COLO829 (cell line): ENCODE results near the gene PITPNM3.

Source experiments
- DNase-seq: peaks from one replicate; pipeline ENCODE4 v3.0.0; 2012; ENCODE audit warnings: low spot score

Gene PITPNM3

DNA sequence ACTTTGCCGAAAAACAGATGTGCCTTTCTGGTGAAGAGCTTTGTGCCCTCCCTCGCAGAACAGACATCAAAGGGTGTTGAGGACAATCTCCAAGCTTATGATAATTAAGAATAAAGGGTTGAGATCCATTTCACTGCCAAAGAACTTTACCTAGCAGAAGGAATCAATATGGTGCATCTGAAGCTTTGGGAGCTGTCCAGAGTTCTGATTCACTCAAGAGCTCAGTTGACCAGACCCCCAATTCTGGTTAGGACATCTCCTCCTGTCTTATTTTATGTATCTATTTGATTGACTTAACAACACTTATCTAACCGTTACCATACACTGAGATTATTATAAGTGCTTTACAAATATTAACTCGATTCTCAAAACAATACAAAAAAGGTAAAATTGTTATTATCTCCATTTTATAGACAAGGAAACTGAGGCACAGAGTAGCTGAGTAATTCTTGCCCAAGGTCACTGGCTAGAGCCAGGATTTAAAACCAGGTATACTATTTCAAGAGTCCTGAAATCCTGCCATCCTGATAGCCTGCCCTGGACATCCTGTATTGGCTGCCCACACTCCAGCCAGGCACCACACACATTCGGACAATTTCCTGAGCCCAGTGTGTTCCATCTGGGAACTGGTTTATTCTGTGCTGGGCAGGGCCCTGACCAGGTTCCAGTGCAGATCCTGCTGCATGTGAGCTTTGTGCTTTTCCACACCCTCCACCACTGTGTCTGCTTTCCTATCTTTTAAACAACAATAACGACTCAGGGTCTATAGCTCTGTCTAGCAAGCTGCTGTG is 29.8 kb downstream of the PITPNM3 start:
- DNase-seq, result no peak

DNA sequence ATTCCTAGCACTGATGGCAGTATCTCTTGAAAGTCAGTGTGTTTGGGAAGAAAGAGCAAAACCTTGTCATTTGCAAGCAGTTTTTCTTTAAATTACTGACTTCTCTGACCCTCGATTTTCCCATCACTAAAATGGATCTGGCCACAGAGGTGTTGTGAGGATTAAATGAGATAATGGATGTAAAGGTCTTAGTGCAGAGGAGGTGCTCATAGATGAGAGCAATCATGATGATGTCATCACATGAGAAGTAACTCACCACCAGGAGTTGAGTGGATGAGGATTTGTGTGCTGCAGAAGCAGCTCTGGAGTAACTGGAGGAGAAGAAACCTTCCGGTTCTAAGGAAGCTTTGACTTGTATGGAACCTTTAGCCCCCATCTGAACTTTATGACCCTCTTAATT is 30.6 kb downstream of the PITPNM3 start:
- DNase-seq, result no peak

DNA sequence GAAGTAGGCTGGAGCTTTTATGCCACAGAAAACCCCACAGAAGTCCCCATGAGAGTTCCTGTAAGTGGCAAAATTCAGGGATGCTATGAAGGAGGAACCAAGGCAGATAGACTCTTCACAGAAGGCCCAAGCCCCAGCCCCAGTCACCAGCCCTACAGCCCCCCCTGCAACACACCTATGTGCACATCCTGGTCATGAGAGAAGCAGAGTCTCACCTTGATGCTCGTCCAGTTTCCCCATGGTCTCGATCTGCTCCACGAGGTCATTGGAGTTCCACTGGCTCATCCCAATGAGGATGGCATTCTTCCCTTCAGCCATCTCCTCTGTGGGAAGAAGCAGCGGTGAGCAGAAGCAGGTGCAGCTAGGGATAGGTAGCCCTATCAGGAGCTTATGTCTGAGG is 31.2 kb downstream of the PITPNM3 start:
- no peak for DNase-seq

DNA sequence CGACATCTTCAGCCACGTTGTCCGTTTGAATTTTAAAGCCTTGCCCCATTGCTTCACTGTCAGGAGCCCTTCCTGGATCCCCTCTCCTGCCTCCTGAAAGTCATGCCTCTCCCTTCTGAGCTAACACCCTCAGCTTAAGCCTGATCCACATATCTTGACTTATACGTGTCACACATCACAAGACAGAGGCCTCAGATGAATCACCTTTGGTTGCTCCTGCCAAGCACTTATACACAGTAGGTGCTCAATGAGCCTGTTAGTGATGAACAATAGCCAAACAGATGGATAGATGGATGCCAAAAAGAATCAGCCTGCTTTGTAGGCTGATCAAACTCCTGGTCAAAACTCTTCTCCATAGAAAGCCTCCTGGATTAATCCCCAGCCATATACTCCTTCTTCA is 31.8 kb downstream of the PITPNM3 start:
- DNase-seq, result no peak

DNA sequence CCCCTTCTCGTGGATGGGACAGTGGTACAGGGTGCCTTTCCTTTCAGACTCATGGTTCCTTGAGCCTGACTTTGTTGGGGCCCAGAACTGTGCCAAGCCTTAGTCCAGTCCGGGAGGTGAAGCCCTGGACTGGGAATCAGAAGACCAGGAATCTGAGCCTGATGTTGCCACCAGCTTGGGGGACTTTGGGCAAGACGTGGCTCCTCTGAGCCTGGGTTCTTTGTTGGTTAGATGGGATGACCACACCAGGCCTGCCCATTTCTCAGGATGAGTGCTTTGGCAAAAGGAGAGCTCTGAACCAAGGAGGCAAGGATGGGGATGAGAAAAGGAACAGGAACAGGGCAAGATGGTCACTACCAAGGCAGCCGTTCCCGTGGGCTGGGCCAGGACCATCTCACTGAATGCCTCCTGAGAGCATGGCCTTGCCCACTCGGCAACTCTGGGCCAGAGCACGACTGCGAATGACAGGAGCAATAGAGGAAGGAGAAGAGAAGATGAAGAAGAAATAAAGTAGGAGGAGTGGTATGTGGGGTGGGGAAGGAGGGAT is 32.5 kb downstream of the PITPNM3 start:
- DNase-seq, result no peak

DNA sequence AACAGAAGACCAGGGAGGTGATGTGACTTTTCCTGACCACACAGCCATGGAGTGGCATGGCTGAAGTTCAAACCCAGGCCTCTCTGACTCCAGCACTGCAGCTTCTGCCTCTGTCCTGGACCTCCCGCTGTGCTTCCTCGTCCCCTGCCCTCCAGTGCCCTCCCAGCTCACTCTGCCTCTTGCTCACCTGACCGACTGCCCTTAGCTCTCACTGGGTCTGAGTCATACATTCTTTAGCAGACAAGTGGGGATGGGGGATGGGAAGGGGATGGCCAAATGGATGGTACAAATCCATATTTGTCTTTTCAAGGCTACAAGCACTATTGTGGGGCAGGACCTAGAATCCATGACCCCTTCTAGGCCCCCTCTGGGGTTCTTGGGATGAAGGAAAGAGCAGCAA is 33.0 kb downstream of the PITPNM3 start:
- DNase-seq, result no peak

DNA sequence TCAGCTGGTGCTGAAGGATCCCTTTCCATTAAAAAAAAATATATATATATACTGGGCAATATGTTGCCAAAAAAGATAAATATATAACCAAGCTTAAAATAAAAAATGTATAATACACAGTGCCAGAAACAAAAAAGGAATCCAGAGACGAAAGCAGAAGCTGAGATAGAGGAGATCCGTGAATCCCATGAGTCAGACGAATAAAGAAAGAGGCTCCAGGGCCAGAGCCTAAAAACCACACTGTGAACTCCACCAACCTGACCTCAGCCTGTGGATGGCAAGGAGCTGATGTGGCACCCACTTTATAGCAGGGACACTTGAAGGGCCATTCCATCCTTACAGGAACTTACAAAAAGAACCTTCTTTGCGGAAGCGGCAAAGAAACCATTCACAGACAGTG is 34.8 kb downstream of the PITPNM3 start:
- DNase-seq, result no peak

DNA sequence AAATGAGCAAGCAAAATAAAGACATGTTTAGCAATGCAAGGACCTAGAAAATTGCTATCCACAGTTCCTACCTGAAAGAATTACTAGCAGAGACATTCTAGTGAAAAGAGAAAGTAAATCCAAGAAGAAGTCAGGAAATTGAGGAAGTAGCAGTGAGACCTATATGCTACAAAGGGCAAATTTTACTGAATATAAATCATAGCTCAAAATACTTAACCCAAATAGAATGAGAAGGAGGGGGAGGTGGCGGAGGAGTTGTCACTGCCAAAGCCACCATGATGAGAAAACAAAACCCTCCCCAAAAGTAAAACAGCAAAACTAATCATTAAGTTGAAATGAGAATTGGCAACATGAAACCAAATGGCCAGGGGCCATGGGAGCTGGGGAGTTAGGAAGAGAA is 39.3 kb downstream of the PITPNM3 start:
- DNase-seq, result no peak

DNA sequence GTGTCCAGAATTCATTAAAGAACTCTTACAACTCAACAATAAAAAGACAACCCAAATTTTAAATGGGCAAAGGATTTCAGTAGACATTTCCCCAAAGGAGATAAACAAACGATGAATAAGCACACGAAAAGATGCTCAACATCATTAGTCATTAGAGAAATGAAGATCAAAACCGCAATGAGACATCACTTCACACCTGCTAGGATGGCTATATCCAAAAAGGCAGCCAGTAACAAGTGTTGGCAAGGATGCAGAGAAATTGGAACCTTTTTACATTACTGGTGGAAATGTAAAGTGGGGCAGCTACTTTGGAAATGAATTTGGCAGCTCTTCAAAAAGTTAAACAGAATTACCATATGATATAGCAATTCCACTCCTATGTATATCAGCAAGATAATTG is 42.0 kb downstream of the PITPNM3 start:
- DNase-seq, result no peak

DNA sequence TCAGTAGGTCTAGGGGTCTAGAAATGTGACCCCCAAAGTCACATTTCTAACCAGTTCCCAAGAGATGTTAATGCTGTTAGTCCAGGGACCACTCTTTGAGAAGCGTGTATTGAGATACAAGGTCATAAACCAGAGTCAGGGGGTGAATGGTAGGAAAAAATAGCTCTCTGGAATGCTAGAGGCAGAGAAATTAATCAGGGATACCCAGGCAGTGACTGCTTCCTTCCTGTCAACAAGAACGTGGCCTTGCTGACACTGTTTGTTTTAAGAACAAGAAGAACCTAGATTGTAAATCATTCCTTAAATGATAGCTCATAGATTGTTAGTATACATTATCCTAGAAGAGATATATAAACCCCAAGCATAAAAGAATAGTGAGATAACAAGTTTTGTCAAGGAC is 43.8 kb downstream of the PITPNM3 start:
- no peak for DNase-seq

DNA sequence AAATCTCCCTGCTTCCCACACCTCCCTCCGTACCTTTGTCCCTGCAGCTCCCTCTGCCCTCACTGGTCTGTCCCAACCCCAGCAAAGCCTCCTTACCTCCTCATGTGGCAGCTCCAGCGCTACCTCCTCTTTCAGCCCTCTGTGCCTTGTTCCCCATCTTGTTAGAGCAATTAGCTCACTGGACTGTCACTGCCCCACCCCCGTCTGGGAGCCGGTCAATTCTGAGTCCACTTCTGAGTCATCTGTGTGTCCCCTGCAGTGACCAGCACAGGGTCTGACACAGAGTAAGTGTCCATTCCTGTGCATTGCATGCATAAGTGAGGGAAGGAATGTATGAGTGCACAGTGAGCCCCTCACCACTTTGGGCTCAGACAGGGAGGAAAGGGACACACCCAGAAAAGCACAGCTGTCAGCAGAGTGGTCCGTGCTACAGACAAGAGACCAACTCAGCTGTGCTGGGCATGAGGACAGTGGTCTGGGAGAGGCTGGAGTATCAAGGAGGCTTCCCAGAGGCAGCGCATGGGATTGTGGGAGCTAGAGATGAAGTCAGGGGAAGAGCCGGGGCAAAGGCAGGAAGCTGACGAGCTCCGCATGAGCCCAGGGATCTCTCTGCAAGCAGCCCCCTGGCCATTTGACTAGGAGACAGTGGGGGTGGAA is 45.9 kb downstream of the PITPNM3 start:
- DNase-seq, result no peak

DNA sequence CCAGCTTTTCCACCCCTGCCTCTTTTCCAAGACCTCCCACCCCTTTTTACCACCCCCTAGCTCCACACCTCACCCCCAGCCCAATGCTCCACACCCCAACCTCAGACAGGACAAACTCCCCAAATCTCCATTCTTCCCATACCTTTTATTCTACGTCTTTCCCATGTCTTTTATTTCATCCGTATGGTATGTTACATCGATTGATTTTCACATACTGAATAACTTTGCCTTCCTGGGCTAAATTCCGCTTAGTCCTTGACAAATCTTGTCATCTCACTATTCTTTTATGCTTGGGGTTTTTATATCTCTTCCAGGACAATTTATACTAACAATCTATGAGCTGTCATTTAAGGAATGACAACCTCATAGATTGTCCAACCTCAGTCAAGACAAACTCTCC is 46.4 kb downstream of the PITPNM3 start:
- DNase-seq, result no peak

DNA sequence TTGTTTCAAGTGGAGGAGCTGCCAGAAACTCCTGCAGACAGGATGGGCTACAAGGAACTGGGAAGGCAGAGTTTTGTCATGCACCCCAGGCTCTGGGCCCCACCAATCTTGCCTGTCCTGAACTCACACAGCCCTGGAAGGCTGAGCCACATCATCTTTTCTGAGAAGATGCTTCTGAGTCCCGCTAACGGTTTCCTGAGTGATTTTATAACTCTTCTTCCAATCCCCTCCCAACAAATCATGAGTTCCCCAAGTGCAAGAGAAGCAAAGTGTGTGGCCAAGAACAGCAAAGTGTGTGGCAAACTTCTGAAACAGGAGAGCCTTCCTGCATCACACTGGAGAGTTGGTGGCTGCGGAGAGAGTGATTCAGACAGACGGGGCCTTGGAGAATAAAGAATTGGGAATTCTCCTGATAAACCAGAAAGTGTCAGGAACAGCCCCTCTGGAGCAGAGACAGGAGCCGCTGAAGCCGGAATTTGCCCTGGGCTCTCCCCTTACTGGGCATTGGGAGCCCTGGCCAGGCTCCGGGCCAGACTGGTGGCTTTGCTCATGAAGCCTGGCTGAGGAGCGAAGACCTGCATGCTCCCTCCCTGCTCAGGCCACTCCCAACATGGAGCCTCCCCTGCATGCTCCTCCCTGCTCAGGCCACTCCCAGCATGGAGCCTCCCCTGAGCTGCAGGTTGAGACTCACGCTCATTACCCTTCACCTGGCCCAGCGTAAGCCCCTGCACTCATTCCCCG is 47.2 kb downstream of the PITPNM3 start:
- DNase-seq, result no peak

DNA sequence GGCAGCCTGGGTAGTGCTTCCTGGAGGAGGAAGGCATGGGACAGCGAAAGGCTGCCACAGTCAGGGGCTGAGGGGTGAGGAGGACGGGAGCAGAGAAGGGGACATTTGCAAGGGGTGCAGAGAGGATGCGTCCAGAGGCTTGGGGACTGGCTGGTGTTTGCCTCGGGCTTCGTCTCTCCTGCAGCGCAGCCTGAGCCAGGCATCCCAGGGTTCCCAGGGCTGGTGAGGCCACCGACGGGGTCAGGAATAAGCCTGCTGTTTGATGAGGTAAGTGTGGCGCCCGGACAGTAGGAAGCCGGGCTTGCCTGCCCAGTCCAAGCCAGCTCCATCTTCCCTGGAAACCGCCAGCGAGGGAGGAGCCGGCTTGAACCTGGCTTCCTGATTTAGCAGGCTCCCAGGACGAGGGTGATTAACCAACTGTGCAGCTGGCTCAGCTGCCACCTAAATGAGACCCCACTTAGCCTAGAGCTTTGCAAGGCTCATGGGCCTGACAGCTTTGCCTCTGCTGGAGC is 47.8 kb downstream of the PITPNM3 start:
- DNase-seq, result no peak

DNA sequence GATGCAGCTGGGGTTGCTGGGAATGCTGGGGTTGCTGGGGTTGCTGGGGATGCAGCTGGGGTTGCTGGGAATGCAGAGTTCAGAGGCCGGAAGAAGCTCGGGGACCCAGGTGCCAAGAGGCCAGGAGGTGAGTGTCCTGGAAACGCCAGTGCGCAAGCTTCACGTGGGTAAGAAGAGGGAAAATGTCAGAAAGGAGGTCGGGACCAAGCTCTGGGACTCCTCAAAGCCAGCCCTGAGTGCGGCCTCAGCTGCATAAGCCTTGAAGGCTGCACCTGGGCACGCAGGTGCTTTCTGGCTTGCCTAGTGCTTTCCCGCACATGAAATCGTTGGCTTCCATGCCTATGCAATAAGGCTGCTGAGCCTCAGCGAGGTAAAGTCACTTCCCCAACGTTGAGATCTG is 48.3 kb downstream of the PITPNM3 start:
- DNase-seq, result no peak

DNA sequence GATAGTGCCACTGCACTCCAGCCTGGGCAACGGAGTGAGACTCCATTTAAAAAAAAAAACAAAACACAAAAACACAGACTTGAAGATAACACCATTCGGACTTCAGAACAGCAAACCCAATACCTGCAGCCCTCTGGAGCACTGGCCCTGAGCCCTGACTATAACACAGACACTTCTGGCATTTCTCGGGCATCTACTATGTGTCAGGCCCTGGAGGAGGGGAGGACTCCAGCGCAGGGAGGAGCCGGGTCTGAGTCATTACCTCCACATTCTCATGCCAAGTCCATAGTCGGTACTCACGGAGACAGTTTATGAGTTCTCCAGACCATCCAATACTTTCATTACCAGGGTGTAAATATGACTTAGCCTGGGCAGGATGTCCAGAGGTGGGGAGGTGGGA is 48.8 kb downstream of the PITPNM3 start:
- DNase-seq, result peak; percentile 19

DNA sequence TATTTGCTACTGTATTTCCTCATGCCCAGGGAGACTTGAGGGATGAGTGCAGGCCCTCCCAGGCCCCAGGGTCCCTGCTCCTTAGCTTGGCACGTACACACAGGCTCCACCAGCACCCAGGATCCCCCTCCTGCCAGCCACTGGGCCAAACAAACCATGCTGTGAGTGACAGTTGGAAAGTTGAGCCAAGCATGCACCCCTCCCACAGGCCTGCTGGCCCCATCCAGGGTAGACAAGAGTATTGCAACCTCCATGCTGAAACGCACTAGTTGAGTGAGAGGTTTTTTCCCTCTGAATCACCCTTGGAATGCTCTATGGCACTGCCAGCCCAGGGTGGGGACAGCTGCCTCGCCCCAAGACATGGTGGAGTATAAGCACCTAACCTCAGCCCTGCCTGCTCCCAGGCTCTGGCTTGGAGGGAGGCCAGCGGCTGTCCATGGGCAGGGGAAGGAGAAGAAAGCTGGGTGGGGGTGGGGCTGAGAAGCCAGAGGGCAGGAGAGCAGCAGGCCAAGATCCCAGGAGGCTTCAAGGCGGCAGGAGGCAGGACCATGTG is 49.6 kb downstream of the PITPNM3 start:
- DNase-seq, result no peak

DNA sequence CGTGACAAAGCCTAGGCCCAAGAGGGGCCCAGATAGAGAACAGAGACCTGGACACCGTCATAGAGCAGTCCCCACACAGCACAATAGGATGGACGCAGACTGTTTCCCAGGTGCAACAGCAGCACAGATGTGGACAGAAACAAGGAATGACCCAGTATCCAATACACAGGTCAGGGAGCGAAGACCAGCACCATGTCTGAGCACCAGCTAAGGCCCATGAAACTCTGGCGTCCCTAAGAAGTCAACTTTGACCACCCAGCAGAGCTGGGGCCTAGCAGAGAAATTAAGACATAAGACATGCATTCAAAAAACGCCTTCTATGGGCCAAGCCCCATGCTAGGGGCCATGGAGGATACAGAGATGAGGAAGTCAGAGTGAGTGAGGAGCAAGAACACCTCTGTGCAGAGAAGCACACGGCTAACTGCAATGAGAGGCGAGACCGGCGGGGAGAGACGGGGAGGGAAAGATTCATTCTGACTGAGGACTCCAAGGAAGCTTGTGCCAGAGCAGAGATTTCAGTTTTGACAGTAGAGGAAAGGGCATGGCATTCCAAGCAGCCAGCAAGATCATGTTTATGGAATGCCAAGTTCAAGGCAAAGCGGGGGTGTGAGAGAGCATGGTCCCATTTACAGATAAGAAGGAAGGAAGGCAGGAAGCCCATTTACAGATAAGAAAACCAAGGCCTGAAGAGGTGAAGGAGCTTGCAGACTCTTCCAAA is 50.8 kb downstream of the PITPNM3 start:
- DNase-seq, result no peak

DNA sequence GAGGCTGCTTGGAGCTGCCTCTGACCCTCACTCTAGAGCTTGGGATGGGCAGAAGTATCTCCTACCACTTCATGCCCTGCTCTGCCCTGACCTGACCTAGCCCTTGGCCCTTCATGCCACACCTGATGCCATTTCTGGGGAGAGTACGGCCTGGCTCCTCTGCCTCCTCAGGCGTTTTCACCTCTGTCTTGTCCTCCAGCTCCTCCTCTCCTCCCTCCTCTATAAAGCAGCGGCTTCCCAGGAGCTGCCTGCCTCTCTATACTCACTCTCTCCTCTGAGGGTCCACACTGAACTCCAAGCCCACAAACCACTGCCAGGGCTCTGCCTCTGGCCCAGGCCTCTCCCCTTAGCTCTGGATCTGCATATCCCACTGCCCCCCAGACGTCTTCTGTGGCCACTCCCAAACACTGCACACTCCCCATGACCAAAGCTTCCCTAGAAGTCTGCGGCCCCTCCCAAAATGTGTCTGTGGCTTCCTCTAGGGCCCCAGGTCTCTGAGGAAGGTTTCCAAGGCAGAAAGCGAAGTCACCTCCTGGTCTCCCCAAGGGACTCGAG is 52.6 kb downstream of the PITPNM3 start:
- no peak for DNase-seq

DNA sequence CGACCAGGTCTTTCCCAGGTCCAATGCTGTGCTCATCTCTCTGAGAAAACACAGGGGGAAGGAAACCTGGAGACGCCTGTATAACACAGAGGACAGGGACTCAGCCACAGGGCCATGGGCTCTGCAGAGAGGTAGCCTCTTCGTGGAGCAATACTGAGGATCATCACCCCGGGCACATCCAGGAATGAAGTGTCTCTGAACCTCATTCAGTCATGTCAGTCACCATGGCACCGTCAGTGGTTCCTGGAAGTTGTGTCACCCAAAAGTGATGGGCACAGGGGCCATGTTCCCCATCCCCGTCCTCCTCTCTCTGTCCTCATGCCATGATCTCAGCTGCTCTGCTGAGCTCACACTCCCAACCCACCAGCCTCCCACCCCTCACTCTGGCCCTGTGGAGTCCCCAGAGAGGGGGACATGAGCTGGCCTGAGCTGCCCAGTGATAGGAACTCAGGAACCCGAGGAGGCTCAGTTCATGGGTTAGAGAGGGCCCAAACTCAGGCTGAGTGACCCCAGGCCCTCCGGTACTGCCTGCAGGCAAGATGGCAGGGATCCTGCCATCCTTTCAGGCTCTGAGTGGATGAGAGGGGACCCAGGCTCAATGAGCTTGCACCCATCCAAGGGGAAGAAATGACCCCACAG is 53.4 kb downstream of the PITPNM3 start:
- DNase-seq, result no peak

DNA sequence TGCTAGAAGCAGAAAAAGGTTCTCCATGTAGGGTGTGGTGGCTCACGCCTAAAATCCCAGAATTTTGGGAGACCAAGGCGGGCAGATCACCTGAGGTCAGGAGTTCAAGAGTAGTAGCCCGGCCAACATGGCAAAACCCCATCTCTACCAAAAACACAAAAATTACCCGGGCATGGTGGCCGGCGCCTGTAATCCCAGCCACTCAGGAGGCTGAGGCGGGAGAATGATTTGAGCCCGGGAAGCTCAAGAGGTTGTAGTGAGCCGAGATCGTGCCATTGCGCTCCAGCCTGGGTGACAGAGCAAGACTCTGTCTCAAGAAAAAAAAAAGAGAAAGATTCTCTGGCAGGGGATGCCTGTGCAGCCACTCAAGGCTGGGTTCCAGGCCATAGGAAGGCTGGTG is 54.2 kb downstream of the PITPNM3 start:
- DNase-seq, result no peak
